Smooth muscle cell (in vitro differentiated cells): Measurements from ENCODE around the gene SLC25A34. TPM values are rescaled to one million over a fixed set of nuclear protein-coding genes. Genes with fewer than 3 reads are reported as not detected.

Source experiments
- DNase-seq: peaks from one replicate; lab custom pipeline; 2025; ENCODE audit not compliant: unreplicated experiment; lab: John Stamatoyannopoulos, UW
- H2AFZ ChIP-seq: fragments of 200-600 bp; sonication (generic); 2 replicates; pipeline ENCODE4 v1.6.0; 2016; ENCODE audit warnings: antibody characterized with exemption, low read depth, mild to moderate bottlenecking
- H3F3A ChIP-seq: fragments of 200-600 bp; sonication (generic); 2 replicates; pipeline ENCODE4 v1.6.0; 2017; ENCODE audit warnings: antibody characterized with exemption, low read depth
- H3K27ac ChIP-seq: fragments of 200-600 bp; sonication (generic); 2 replicates; pipeline ENCODE4 v1.5.1; 2016; ENCODE audit warnings: low read depth, mild to moderate bottlenecking
- H3K27me3 ChIP-seq: fragments of 200-600 bp; sonication (generic); 2 replicates; pipeline ENCODE4 v1.6.1; 2016; ENCODE audit warnings: low read depth, mild to moderate bottlenecking
- H3K36me3 ChIP-seq: fragments of 200-600 bp; sonication (generic); 2 replicates; pipeline ENCODE4 v1.5.1; 2016; ENCODE audit warnings: low read depth
- H3K4me1 ChIP-seq: fragments of 200-600 bp; sonication (generic); 2 replicates; pipeline ENCODE4 v1.5.1; 2016; ENCODE audit warnings: low read depth
- H3K4me2 ChIP-seq: fragments of 200-600 bp; sonication (generic); 2 replicates; pipeline ENCODE4 v1.6.0; 2016; ENCODE audit warnings: mild to moderate bottlenecking
- H3K4me3 ChIP-seq: fragments of 200-600 bp; sonication (generic); 2 replicates; pipeline ENCODE4 v1.5.1; 2016; ENCODE audit warnings: mild to moderate bottlenecking
- H3K79me2 ChIP-seq: fragments of 200-600 bp; sonication (generic); 2 replicates; pipeline ENCODE4 v1.6.0; 2016; ENCODE audit warnings: low read depth, mild to moderate bottlenecking
- H3K9ac ChIP-seq: fragments of 200-600 bp; sonication (generic); 2 replicates; pipeline ENCODE4 v1.6.0; 2016; ENCODE audit warnings: low read depth
- H3K9me3 ChIP-seq: fragments of 200-600 bp; sonication (generic); replicated peaks from 2 replicates; pipeline ENCODE4 v1.5.1; 2016; ENCODE audit warnings: low read depth
- H4K20me1 ChIP-seq: fragments of 200-600 bp; sonication (generic); 2 replicates; pipeline ENCODE4 v1.6.0; 2016; ENCODE audit warnings: low read depth
- WGBS: methylation state at CpG from one replicate; pipeline ENCODE4 v1.1.7; 2016; ENCODE audit warnings: low lambda C conversion rate; 5-methylcytosine and 5-hydroxymethylcytosine counted together
- polyA plus RNA-seq: library from polyadenylated mRNA; unstranded; fragments of >200 nt; fragmentation: Nextera tagmentation; extraction: Ambion mirVana; gene quantifications from 2 replicates; pipeline ENCODE4 v1.2.1, GENCODE V29; 2016
- total RNA-seq: library from RNA; depleted of rRNA; stranded (reverse); fragments of >200 nt; gene quantifications from 2 replicates; pipeline ENCODE4 v1.2.3, GENCODE V29; 2014
- TF ChIP-seq, protein P1 (sequence below): fragments of 200-600 bp; sonication (generic); IDR thresholded peaks from 2 replicates; pipeline ENCODE4 v1.5.1; 2017; ENCODE audit warnings: borderline replicate concordance, mild to moderate bottlenecking, antibody characterized with exemption; ENCODE audit not compliant: insufficient read depth, poor library complexity, severe bottlenecking

Gene SLC25A34
- total and polyA plus RNA-seq, 2 experiments from 2014 or later = 0.76 to 1.6 TPM

DNA sequence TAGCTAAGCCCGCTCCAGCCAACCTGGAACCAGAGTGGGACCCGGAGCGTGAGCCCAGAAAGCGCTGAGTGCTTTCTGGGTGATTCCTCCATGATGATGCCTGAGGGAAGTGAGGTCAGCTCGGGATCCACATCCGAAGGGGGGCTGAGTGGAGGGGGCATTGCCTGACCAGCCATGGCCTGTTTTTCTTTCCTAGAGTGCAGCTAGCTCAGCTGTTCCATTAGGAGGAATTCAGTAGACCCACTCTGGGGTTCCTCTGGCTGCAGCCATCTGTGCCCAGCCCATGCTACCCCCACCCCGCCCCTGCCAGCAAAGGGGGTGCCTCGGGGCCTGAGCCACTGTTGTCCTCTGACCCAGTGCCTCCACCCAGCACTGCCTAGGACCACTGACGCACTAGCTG, 9.6 kb upstream of the SLC25A34 start:
- H3K9me3 ChIP-seq = no peaks in the 10 kb centered on the region
- 96% methylated on average over 9 of the region's 9 CpGs for WGBS
- H3K9ac ChIP-seq = no peak overlapping the region
- H3F3A ChIP-seq = no peaks in the 10 kb centered on the region
- no peaks in the 10 kb centered on the region for H3K27me3 ChIP-seq
- no peaks in the 10 kb centered on the region for H3K36me3 ChIP-seq
- H2AFZ ChIP-seq = no peak overlapping the region
- H4K20me1 ChIP-seq = peaks cover 2% of the 10 kb centered on the region
- H3K4me3 ChIP-seq = no peak overlapping the region
- no peaks in the 10 kb centered on the region for H3K79me2 ChIP-seq
- no peak for DNase-seq
- no peak overlapping the region for H3K27ac ChIP-seq
- H3K4me1 ChIP-seq = no peaks in the 10 kb centered on the region
- H3K4me2 ChIP-seq = no peak overlapping the region
- TF ChIP-seq, protein P1, sequence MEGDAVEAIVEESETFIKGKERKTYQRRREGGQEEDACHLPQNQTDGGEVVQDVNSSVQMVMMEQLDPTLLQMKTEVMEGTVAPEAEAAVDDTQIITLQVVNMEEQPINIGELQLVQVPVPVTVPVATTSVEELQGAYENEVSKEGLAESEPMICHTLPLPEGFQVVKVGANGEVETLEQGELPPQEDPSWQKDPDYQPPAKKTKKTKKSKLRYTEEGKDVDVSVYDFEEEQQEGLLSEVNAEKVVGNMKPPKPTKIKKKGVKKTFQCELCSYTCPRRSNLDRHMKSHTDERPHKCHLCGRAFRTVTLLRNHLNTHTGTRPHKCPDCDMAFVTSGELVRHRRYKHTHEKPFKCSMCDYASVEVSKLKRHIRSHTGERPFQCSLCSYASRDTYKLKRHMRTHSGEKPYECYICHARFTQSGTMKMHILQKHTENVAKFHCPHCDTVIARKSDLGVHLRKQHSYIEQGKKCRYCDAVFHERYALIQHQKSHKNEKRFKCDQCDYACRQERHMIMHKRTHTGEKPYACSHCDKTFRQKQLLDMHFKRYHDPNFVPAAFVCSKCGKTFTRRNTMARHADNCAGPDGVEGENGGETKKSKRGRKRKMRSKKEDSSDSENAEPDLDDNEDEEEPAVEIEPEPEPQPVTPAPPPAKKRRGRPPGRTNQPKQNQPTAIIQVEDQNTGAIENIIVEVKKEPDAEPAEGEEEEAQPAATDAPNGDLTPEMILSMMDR = no peak

DNA sequence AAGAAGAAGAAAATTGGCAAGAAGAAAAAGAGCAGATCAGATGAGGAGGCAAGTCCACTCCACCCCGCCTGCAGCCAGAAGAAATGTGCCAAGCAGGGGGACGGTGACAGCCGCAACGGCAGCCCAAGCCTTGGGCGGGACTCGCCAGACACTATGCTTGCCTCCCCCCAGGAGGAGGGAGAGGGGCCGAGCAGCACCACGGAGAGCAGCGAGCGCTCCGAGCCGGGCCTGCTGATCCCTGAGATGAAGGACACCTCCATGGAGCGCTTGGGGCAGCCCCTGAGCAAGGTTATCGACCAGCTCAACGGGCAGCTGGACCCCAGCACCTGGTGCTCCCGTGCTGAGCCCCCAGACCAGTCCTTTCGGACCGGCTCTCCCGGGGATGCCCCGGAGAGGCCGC, 9.0 kb upstream of the SLC25A34 start:
- no peak overlapping the region for H3K4me3 ChIP-seq
- no peak overlapping the region for H3K4me2 ChIP-seq
- H3K9me3 ChIP-seq = no peaks in the 10 kb centered on the region
- H2AFZ ChIP-seq = no peak overlapping the region
- H3F3A ChIP-seq = no peaks in the 10 kb centered on the region
- H3K9ac ChIP-seq = no peak overlapping the region
- H3K79me2 ChIP-seq = no peaks in the 10 kb centered on the region
- H4K20me1 ChIP-seq = no peaks in the 10 kb centered on the region
- no peak for DNase-seq
- no peaks in the 10 kb centered on the region for H3K4me1 ChIP-seq
- H3K36me3 ChIP-seq = no peaks in the 10 kb centered on the region
- no peak overlapping the region for H3K27ac ChIP-seq
- no peaks in the 10 kb centered on the region for H3K27me3 ChIP-seq
- WGBS = 96% methylated on average over 20 of the region's 21 CpGs
- TF ChIP-seq, protein P1 = no peak

DNA sequence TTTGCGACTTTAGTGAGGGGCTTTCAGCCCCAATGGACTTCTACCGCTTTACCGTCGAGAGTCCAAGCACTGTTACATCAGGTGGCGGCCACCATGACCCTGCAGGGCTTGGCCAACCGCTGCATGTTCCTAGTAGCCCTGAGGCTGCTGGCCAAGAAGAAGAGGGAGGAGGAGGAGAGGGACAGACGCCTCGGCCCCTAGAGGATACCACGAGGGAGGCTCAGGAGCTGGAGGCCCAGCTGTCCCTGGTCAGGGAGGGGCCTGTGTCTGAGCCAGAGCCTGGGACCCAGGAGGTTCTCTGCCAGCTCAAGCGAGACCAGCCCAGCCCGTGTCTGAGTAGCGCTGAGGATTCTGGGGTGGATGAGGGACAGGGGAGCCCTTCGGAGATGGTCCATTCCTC, 8.6 kb upstream of the SLC25A34 start:
- Histone ChIP-seq H3K4me2 (no peak overlapping the region), H3K9ac (no peak overlapping the region), H2AFZ (no peak overlapping the region), H3K79me2 (no peaks in the 10 kb centered on the region), H3K4me1 (no peaks in the 10 kb centered on the region), H3F3A (no peaks in the 10 kb centered on the region), H4K20me1 (no peaks in the 10 kb centered on the region), H3K36me3 (no peaks in the 10 kb centered on the region), H3K9me3 (no peaks in the 10 kb centered on the region), H3K4me3 (no peak overlapping the region), H3K27me3 (no peaks in the 10 kb centered on the region), H3K27ac (no peak overlapping the region)
- WGBS = 94% methylated on average over 13 of the region's 13 CpGs
- DNase-seq = no peak
- TF ChIP-seq, protein P1 = no peak

DNA sequence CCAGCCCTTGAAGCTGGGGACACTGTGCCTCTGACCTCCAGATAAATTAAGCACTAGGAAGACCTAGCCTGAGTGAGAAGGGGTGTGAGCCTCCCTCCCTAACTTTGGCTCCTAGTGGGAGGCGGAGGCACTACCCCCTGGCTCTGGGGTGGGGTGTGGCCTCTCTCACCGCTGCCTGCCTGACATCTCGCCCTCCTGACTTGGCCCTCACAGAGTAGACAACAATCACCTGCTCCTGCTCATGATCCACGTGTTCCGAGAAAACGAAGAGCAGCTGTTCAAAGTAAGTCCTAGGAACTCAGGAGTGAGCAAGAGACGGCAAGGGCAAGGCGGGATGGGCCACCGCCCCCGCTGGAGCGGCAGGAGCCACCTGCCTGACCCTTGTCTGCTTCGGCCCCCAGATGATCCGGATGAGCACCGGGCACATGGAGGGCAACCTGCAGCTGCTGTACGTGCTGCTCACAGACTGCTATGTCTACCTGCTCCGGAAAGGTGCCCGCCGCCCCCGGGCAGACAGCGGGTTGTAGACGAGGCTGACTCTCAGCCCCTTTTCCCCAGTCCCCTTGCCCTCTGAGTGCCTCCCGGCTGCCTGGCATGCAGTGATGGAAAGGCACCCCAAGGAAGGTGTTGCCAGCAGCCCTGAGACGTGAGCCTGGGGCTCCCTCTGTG, 8.1 kb upstream of the SLC25A34 start:
- Histone ChIP-seq H3K27me3 (no peaks in the 10 kb centered on the region), H3K4me1 (no peaks in the 10 kb centered on the region), H3F3A (no peaks in the 10 kb centered on the region), H3K4me3 (no peak overlapping the region), H3K4me2 (no peak overlapping the region), H2AFZ (no peak overlapping the region), H3K79me2 (no peaks in the 10 kb centered on the region), H3K36me3 (no peaks in the 10 kb centered on the region), H4K20me1 (no peaks in the 10 kb centered on the region), H3K9me3 (no peaks in the 10 kb centered on the region), H3K9ac (no peak overlapping the region), H3K27ac (no peak overlapping the region)
- no peak for DNase-seq
- TF ChIP-seq, protein P1 = no peak
- 98% methylated on average over 23 of the region's 23 CpGs for whole genome bisulfite sequencing
